ENCODE results near the gene SURF2.
A peak's percentile ranks its signal among the peaks of the same experiment; 100 is the strongest.

The SURF2 gene

DNA sequence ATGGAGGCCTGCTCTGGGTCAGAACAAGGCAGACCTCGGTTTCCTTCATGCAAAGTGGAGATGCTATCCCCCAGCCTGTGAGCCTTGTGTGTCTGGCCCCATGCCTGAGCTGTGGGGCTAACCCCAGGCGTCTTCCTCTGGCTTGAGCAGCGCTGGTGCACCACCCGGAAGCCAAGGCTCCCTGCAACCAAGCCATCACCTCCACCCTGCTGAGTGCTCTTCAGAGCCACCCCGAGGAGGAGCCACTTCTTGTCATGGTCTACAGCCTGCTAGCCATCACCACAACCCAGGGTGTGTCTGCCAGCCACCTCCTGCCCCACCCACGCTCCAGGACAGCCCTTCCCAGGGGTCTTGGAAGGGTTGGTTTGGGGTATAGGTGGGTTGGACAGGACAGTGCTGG lies 45.2 kb downstream of the SURF2 start:
- DNase-seq (ENCODE audit: low read depth), result no peak

DNA sequence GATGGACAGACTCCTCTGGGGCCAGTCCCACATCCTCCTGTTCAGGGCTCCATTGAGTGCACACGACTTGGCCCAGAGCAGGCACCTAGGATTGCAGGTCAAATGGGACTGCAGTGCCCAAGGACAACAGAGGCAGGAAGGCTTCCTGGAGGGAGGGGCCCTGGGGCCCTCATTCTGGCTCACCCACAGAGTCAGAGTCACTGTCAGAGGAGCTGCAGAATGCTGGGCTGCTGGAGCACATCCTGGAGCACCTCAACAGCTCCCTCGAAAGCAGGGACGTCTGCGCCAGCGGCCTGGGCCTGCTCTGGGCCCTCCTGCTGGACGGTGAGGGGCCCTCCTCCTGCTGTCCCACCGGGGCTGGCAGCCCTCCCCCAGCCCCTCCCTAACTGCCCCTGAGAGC lies 46.3 kb downstream of the SURF2 start:
- DNase-seq (ENCODE audit: low read depth), result no peak

DNA sequence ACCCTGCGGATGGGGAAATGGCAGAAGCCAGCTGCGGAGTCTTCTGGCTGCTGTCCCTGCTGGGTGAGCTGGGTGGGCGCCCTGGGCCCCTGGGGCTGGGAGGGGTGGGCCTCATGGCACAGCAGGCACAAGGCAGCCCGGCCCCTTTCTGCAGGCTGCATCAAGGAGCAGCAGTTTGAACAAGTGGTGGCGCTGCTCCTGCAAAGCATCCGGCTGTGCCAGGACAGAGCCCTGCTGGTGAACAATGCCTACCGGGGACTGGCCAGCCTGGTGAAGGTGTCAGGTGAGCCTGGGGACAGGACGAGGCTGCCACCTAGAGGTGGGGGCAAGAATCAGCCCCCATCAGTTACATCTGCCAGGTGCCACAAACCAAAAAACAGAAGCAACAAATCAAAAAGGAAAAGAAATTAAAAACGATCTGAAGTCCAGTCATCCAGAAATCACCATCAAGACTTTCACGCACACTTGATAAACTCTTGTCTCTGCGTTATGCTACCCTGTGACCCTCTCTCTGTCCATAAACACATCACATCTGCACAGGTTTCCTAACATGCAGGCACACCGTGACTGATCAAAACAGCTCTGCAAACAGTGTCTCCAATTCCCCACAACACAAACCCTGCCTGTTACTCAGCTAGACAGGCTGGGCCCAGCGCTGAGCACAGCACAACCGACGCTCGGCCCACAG lies 47.6 kb downstream of the SURF2 start:
- no peak for DNase-seq (ENCODE audit: low read depth)

DNA sequence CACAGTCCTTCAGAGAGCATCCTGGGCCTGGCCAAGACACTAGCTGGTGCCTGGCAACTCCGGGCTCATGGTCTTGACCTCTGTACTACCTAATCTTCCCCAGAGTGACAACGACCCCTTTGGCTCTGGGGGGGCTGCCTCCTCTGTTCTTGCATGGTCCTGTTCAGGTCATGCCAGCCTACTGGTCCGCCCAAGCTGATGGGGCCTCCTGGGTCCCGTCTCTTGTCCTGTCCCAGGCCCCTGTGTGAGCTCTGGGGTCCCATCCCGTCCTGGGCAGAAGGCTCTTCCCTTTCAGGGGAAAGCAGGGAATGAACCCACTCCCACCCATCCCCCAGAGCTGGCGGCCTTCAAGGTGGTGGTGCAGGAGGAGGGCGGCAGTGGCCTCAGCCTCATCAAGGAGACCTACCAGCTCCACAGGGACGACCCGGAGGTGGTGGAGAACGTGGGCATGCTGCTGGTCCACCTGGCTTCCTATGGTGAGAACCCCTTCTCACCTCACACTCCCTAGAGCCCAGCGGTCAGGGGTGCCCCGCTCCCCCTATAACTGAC lies 48.2 kb downstream of the SURF2 start:
- DNase-seq (ENCODE audit: low read depth), result no peak

DNA sequence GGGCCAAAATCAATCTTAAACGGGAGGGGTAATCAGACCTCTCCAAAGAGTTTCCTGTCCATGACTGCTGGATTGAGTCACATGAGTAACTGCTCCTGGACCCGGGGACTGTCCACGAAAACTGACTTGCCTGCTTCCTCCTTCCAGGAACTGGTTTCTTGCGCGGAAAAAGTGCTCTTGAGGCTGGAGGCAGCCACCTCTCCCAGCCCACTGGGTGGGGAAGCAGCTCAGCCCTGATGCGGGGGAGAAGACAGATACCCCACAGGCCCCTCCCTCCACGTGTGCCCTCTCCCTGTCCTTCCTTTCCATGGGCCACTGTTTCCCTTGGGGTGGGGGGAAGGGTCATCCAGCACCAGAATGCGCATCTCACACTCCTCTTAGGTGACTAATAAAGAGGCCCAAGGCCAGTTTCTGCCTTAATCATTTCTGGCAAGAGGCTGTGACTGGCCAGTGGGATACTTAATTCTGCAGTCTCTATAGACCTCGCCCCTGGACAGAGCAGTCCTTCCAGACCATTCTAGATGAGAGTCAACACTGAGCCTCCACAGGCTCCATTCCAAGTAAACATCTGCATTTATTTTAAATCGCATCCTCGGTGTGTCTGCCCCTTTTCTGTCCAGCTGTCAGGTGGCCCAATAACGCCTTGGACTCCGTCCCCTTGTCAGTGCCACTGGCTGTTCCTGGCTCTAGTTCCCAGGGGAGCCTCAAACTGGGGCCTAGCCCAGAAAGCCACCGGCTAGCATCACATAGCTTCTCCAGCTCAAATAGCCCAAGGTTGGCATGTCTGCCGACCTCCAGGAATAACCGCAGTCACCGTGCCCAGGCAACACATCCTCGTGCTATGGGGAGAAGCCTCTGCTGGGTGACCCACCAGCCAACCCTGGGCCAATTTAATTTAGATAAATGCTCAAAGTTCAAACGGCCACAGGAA lies 49.4 kb downstream of the SURF2 start:
- peak; percentile 37 for DNase-seq (ENCODE audit: low read depth)

DNA sequence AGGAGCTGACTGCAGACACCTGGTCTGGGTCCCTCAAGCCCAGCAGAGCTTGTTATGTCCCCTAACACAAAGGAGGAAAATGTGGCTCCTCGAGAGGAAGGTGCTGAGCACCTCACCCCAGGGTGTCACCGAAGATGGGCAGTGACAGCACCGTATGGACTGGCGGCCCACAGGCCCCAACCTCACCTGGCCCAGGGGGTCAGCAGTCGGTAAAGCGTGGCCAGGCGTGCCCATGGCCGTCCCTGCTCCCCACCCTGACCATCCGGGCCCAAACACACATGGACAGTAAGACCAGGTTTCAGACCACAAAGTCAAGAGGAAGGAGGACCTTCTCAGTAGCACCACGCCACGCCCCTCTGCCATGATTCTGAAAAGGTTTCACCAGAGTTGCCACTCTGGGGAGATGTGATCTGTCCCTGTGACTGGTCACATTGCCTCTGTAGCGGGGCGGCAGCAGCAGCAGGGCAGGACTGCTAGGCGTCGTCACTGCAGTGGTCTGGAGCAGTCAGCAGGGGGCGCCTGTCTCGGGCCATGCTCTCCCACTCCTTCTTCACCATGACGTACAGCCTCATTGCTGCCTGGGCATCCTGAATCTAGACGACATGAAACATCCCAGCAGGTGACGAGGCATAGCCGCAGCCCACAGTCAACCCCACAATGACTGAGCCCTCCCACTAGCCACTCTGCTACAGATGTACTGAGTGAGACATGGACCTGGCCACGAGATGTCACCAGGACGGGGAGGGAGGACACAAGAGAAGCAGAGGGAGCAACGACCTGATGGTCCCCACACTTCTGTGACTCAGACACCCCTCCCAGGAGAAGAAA lies 50.3 kb downstream of the SURF2 start:
- DNase-seq (ENCODE audit: low read depth), result peak; percentile 43

DNA sequence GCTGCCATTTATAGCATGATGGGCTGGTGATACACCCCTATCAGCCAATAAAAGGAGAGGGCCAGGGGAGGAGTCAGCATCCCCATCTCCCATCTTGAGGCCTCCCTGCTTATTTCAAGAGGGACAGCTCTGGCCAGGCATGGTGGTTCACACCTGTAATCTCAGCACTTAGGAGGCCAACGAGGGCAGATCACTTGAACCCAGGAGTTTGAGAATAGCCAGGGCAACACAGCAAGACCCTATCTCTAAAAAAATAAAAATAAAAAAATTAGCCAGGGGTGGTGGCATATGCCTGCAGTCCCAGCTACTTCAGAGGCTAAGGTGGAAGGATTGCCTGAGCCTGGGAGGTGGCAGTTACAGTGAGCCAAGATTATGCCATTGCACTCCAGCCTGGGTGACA lies 51.7 kb downstream of the SURF2 start:
- DNase-seq (ENCODE audit: low read depth), result no peak

All from GM04504 (cell line).